Measurements from ENCODE around the gene ASIC1.

DNA sequence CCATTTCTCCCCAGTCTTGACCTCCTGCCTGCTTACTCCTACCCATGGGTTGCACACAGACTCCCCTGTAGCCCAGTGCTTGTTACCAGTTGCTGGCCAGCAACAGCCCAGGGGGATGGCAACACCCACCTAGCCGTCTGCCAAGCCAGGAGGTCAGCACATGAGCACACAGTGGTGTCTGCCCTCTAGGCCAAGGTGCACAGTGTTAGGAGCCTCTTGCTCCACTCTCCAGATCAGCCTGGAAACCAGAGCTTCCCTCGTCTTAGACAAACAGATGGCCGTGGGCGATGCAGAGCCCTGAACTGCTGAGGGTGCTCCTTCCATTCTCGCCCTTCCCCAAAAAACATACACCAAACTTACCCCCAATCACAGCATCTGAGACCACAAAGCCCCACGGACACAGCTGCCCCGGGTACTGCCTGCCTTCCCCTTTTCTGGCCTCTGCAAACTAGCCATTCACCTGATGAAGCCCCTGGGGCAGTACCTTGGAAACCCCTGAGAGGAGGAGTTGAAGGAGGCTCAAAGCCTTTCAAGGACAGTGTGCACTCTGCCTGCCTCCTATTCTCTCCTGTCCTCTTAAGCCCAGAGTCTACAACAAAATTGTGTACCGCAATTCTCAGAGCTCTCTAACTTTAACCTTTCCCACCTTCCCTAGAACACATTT is 45.4 kb downstream of the ASIC1 start:
- TF ChIP-seq, protein P1, sequence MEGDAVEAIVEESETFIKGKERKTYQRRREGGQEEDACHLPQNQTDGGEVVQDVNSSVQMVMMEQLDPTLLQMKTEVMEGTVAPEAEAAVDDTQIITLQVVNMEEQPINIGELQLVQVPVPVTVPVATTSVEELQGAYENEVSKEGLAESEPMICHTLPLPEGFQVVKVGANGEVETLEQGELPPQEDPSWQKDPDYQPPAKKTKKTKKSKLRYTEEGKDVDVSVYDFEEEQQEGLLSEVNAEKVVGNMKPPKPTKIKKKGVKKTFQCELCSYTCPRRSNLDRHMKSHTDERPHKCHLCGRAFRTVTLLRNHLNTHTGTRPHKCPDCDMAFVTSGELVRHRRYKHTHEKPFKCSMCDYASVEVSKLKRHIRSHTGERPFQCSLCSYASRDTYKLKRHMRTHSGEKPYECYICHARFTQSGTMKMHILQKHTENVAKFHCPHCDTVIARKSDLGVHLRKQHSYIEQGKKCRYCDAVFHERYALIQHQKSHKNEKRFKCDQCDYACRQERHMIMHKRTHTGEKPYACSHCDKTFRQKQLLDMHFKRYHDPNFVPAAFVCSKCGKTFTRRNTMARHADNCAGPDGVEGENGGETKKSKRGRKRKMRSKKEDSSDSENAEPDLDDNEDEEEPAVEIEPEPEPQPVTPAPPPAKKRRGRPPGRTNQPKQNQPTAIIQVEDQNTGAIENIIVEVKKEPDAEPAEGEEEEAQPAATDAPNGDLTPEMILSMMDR (conservative IDR thresholded peaks at IDR 0.05; ENCODE audit: low read depth in 2 of 2) = no peak
- TF ChIP-seq POLR2AphosphoS5 (IDR thresholded peaks at IDR 0.05; ENCODE audit: low read depth) (no peak), EZH2 (IDR thresholded peaks at IDR 0.05; ENCODE audit: low read depth, unreplicated experiment) (no peak), CREB1 (CRISPR knock-in tag; IDR thresholded peaks at IDR 0.05; ENCODE audit: low read depth) (no peak), ZNF114 (CRISPR knock-in tag; IDR thresholded peaks at IDR 0.05) (no peak), EZH2phosphoT487 (IDR thresholded peaks at IDR 0.05; ENCODE audit: unreplicated experiment) (no peak), JUNB (IDR thresholded peaks at IDR 0.05; ENCODE audit: unreplicated experiment) (no peak), STAT1 (IDR thresholded peaks at IDR 0.05; ENCODE audit: unreplicated experiment) (no peak), NANOG (IDR thresholded peaks at IDR 0.05; ENCODE audit: borderline replicate concordance) (no peak), ZNF331 (CRISPR knock-in tag; IDR thresholded peaks at IDR 0.05; ENCODE audit: low read depth) (no peak)
- TF ChIP-seq, protein P2, sequence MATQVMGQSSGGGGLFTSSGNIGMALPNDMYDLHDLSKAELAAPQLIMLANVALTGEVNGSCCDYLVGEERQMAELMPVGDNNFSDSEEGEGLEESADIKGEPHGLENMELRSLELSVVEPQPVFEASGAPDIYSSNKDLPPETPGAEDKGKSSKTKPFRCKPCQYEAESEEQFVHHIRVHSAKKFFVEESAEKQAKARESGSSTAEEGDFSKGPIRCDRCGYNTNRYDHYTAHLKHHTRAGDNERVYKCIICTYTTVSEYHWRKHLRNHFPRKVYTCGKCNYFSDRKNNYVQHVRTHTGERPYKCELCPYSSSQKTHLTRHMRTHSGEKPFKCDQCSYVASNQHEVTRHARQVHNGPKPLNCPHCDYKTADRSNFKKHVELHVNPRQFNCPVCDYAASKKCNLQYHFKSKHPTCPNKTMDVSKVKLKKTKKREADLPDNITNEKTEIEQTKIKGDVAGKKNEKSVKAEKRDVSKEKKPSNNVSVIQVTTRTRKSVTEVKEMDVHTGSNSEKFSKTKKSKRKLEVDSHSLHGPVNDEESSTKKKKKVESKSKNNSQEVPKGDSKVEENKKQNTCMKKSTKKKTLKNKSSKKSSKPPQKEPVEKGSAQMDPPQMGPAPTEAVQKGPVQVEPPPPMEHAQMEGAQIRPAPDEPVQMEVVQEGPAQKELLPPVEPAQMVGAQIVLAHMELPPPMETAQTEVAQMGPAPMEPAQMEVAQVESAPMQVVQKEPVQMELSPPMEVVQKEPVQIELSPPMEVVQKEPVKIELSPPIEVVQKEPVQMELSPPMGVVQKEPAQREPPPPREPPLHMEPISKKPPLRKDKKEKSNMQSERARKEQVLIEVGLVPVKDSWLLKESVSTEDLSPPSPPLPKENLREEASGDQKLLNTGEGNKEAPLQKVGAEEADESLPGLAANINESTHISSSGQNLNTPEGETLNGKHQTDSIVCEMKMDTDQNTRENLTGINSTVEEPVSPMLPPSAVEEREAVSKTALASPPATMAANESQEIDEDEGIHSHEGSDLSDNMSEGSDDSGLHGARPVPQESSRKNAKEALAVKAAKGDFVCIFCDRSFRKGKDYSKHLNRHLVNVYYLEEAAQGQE (IDR thresholded peaks at IDR 0.05; ENCODE audit: unreplicated experiment) = no peak
- TF ChIP-seq, protein P3, sequence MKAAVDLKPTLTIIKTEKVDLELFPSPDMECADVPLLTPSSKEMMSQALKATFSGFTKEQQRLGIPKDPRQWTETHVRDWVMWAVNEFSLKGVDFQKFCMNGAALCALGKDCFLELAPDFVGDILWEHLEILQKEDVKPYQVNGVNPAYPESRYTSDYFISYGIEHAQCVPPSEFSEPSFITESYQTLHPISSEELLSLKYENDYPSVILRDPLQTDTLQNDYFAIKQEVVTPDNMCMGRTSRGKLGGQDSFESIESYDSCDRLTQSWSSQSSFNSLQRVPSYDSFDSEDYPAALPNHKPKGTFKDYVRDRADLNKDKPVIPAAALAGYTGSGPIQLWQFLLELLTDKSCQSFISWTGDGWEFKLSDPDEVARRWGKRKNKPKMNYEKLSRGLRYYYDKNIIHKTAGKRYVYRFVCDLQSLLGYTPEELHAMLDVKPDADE (IDR thresholded peaks at IDR 0.05) = no peak
- TF ChIP-seq, protein P4, sequence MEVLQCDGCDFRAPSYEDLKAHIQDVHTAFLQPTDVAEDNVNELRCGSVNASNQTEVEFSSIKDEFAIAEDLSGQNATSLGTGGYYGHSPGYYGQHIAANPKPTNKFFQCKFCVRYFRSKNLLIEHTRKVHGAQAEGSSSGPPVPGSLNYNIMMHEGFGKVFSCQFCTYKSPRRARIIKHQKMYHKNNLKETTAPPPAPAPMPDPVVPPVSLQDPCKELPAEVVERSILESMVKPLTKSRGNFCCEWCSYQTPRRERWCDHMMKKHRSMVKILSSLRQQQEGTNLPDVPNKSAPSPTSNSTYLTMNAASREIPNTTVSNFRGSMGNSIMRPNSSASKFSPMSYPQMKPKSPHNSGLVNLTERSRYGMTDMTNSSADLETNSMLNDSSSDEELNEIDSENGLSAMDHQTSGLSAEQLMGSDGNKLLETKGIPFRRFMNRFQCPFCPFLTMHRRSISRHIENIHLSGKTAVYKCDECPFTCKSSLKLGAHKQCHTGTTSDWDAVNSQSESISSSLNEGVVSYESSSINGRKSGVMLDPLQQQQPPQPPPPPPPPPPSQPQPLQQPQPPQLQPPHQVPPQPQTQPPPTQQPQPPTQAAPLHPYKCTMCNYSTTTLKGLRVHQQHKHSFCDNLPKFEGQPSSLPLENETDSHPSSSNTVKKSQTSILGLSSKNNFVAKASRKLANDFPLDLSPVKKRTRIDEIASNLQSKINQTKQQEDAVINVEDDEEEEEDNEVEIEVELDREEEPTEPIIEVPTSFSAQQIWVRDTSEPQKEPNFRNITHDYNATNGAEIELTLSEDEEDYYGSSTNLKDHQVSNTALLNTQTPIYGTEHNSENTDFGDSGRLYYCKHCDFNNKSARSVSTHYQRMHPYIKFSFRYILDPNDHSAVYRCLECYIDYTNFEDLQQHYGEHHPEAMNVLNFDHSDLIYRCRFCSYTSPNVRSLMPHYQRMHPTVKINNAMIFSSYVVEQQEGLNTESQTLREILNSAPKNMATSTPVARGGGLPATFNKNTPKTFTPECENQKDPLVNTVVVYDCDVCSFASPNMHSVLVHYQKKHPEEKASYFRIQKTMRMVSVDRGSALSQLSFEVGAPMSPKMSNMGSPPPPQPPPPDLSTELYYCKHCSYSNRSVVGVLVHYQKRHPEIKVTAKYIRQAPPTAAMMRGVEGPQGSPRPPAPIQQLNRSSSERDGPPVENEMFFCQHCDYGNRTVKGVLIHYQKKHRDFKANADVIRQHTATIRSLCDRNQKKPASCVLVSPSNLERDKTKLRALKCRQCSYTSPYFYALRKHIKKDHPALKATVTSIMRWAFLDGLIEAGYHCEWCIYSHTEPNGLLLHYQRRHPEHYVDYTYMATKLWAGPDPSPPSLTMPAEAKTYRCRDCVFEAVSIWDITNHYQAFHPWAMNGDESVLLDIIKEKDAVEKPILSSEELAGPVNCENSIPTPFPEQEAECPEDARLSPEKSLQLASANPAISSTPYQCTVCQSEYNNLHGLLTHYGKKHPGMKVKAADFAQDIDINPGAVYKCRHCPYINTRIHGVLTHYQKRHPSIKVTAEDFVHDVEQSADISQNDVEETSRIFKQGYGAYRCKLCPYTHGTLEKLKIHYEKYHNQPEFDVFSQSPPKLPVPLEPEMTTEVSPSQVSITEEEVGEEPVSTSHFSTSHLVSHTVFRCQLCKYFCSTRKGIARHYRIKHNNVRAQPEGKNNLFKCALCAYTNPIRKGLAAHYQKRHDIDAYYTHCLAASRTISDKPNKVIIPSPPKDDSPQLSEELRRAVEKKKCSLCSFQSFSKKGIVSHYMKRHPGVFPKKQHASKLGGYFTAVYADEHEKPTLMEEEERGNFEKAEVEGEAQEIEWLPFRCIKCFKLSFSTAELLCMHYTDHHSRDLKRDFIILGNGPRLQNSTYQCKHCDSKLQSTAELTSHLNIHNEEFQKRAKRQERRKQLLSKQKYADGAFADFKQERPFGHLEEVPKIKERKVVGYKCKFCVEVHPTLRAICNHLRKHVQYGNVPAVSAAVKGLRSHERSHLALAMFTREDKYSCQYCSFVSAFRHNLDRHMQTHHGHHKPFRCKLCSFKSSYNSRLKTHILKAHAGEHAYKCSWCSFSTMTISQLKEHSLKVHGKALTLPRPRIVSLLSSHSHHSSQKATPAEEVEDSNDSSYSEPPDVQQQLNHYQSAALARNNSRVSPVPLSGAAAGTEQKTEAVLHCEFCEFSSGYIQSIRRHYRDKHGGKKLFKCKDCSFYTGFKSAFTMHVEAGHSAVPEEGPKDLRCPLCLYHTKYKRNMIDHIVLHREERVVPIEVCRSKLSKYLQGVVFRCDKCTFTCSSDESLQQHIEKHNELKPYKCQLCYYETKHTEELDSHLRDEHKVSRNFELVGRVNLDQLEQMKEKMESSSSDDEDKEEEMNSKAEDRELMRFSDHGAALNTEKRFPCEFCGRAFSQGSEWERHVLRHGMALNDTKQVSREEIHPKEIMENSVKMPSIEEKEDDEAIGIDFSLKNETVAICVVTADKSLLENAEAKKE (CRISPR knock-in tag; IDR thresholded peaks at IDR 0.05) = no peak
